ENCODE data around the gene CYP24A1. TPM values are rescaled to one million over a fixed set of nuclear protein-coding genes. Genes with fewer than 3 reads are reported as not detected.

The CYP24A1 gene
- total and polyA plus RNA-seq, 8 donors = 0.09 TPM; not detected in 7

GRCh38 chr20:54108326-54108642 is 65.5 kb downstream of the CYP24A1 start:
- intact Hi-C loops (cut with DNase I) = loop anchor here in 1 of 3 donors (10.0 kb wide), 1 partner anchor 87 kb away; no protein-coding TSS in a partner anchor
- H3K9me3 ChIP-seq = no peaks in the 10 kb centered on the region
- FAIRE-seq = no peak
- no peak overlapping the region for H3K4me3 ChIP-seq
- ATAC-seq = no peak
- peak overlapping the region in 1 of 4 donors; percentile 51 for H3K27ac ChIP-seq
- no peaks in the 10 kb centered on the region for H3K27me3 ChIP-seq
- TF ChIP-seq CTCF (IDR thresholded peaks at IDR 0.05) = no peak
- no peak for DNase-seq
- H3K36me3 ChIP-seq = no peaks in the 10 kb centered on the region
- H3K4me1 ChIP-seq = peaks cover 0 to 10% (median 0%) of the 10 kb centered on the region in 3 donors

- DNase-seq = peak in 1 of 6 donors; percentile 25
Observed at GRCh38 chr20:54107600-54108325, 66.0 kb downstream of the CYP24A1 start.

GRCh38 chr20:54107181-54107580 is 66.6 kb downstream of the CYP24A1 start:
- Histone ChIP-seq H3K4me1 (peaks cover 0 to 10% (median 0%) of the 10 kb centered on the region in 3 donors), H3K9me3 (no peaks in the 10 kb centered on the region), H3K27ac (no peak overlapping the region), H3K36me3 (no peaks in the 10 kb centered on the region), H3K27me3 (no peaks in the 10 kb centered on the region), H3K4me3 (no peak overlapping the region)
- FAIRE-seq (no peak), ATAC-seq (no peak), DNase-seq (no peak)
- TF ChIP-seq CTCF (IDR thresholded peaks at IDR 0.05) = no peak
- 47 to 70% methylated on average over 2 of the region's 2 CpGs for WGBS, 2 donors
- intact Hi-C loops (cut with DNase I) = loop anchor here in 1 of 3 donors (10.0 kb wide), 1 partner anchor 88 kb away; no protein-coding TSS in a partner anchor

More at GRCh38 chr20:54107600-54108325, 66.0 kb downstream of the CYP24A1 start:
- Histone ChIP-seq H3K27ac (peak overlapping the region in 1 of 4 donors; percentile 51), H3K27me3 (no peaks in the 10 kb centered on the region), H3K36me3 (no peaks in the 10 kb centered on the region), H3K4me1 (peaks cover 0 to 10% (median 0%) of the 10 kb centered on the region in 3 donors), H3K4me3 (no peak overlapping the region), H3K9me3 (no peaks in the 10 kb centered on the region)
- intact Hi-C loops (cut with DNase I) = loop anchor here in 1 of 3 donors (10.0 kb wide), 1 partner anchor 87 kb away; no protein-coding TSS in a partner anchor
- no peak for TF ChIP-seq CTCF (IDR thresholded peaks at IDR 0.05)
- WGBS, 2 donors = 28 to 50% methylated on average over 7 of the region's 7 CpGs
- ATAC-seq = peak; percentile 54 to 86 (median 70)
- FAIRE-seq = no peak

GRCh38 chr20:54106162-54106561 is 67.6 kb downstream of the CYP24A1 start:
- DNase-seq (no peak), FAIRE-seq (no peak), ATAC-seq (no peak)
- Histone ChIP-seq H3K27me3 (no peaks in the 10 kb centered on the region), H3K9me3 (no peaks in the 10 kb centered on the region), H3K4me1 (peaks cover 0 to 10% (median 0%) of the 10 kb centered on the region in 3 donors), H3K27ac (no peak overlapping the region), H3K36me3 (no peaks in the 10 kb centered on the region), H3K4me3 (no peak overlapping the region)
- intact Hi-C loops (cut with DNase I) = loop anchor here in 1 of 3 donors (10.0 kb wide), 1 partner anchor 89 kb away; no protein-coding TSS in a partner anchor
- WGBS, 2 donors = 43 to 61% methylated on average over 4 of the region's 4 CpGs
- no peak for TF ChIP-seq CTCF (IDR thresholded peaks at IDR 0.05)

GRCh38 chr20:54105653-54106052 is 68.1 kb downstream of the CYP24A1 start:
- ATAC-seq (no peak), FAIRE-seq (no peak), DNase-seq (no peak)
- no peak overlapping the region for H3K4me3 ChIP-seq
- no peak overlapping the region for H3K27ac ChIP-seq
- TF ChIP-seq CTCF (IDR thresholded peaks at IDR 0.05) = no peak
- intact Hi-C loops (cut with DNase I) = loop anchor here in 1 of 3 donors (10.0 kb wide), 1 partner anchor 89 kb away; no protein-coding TSS in a partner anchor
- no peaks in the 10 kb centered on the region for H3K9me3 ChIP-seq
- H3K27me3 ChIP-seq = no peaks in the 10 kb centered on the region
- peaks cover 0 to 10% (median 0%) of the 10 kb centered on the region in 3 donors for H3K4me1 ChIP-seq
- WGBS, 2 donors = 64 to 66% methylated on average over 4 of the region's 4 CpGs
- H3K36me3 ChIP-seq = no peaks in the 10 kb centered on the region
